Medulla oblongata (tissue), 1 donor: Measurements from ENCODE around the gene MAGI1.
"Not testable (repeated sequence)": the region's sequence is repeated elsewhere in the genome, so short reads cannot be mapped to it uniquely, and the experiment has no call there.

ENCODE experiments used
- DNase-seq: peaks from one replicate; pipeline ENCODE4 v3.0.0-alpha.2; 2015; ENCODE audit errors: extremely low spot score

The MAGI1 gene

DNA sequence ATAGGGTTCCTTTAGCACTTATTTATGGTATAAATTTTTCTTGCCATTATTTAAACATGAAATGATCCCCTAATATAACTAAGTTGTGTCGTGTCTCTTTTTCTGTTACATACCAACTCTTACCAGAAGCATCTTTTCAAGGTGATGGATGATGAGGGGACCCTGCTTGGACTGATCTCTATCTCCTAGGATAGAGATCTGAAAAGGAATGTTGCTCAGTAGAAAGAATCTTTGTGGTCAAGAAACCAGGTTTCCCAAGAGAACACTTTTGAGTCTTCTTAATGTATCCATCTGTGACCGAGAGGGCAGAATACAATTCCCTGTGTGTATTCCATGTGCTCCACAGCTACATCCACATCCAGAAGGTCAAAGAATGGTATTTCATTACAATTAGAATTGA is 409.7 kb downstream of the MAGI1 start:
- DNase-seq, result no peak

DNA sequence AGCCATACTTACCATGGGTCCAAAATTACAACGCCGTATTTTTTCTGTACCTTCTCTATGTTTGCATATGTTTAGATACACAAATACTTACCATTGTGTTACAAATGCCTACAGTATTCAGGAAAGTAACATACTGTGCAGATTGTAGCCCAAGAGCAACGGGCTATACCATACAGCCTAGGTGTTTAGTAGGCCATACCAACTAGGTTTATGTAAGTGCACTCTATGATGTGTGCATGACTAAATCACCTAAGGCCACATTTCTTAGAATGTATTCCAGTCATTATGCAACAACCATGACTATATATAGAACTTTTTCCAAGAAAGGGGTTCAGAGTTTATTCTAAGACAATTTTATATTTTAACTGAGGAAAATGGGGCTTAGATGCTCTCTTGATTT is 411.7 kb downstream of the MAGI1 start:
- DNase-seq, result no peak

DNA sequence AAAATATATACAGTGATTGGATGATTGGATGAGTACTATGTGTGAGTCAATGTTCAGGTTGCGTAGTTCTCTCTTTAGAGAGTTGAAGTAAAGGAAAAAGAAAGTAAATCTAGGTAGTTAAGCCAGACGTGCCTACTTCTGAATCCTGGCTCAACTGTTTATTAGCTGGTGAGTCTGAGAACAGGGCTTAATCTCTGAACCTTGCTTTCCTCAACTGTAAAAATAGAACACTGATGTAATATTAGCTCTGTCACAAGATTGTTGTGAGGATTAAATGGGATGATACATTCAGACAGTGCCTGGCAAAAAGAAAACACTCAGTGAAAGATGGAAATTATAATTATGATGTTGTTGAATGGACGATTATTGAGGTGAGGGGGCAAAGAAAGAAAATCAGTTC is 413.4 kb downstream of the MAGI1 start:
- DNase-seq, result no peak

DNA sequence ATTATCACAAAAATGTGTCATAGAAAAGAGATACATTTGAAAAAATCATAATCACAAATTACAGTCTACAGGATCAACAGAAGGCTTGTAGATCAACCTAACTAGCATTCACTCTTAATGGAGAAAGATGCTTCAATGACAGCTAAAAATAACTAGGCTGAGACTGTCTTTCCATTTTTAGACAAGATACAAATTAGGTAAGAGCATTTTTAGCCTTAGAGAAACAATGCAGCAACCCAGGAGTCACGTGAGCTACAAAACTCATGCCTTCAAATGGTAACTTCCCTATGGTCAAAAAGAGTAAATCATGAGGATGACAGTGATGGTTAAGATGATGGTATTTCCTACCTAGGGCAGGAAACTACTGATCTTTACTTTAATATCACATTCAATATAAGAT is 415.4 kb downstream of the MAGI1 start:
- no peak for DNase-seq

DNA sequence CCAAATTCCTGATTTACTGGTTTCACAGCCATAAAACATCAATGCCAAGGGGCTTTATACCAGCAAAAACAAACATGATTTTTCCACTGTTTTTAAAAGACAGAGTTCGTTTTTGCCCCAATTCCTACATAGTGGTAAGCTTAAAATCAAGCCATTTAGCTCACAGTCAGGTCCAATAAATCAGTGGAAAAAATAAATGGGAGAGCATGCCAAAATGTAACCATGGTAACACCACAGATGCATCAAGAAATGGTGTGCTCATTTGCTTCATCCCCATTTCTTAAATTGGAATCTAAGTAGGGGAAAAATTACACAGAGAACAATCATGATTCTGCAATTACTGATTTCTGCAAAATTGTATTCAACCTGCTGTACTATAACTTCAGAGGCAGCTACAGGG is 418.8 kb downstream of the MAGI1 start:
- no peak for DNase-seq

DNA sequence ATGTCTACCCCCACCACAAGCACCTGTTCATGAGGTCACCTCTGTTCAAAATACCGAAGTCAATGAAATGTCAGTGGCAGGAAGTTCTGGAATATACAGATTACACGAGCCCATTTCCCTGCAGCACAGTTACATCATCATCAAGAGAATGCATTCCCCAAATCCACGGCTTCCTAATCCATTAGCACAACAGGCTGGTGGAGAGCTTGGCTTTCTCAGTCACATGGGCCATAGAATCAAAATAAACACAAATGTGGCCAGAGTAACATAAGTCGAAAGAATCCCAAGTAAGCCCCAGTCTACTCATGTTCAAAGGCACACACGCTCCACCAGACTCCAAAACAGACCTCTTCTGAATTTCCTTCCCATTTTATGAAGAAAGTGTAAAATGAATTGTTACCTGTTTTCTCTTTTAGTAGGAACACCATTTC is 419.3 kb downstream of the MAGI1 start:
- no peak for DNase-seq

DNA sequence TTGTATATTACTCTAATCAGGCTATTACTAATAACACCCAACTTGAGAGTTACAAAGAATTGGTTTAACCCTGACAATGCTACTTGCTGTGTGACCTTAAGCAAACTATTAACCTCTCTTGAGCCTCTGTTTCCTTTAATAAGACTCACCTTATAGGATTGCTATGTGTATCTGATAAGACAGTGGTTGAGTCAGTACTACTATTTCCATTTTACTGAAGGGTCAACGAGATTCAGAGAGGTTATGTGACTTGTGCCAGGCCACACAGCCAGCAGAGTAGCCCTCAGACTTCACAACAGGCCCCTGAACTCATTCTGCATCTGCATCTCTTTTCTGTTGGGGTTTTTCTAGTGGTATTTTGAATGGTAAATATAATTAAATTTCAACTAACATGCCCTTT is 420.1 kb downstream of the MAGI1 start:
- no peak for DNase-seq

DNA sequence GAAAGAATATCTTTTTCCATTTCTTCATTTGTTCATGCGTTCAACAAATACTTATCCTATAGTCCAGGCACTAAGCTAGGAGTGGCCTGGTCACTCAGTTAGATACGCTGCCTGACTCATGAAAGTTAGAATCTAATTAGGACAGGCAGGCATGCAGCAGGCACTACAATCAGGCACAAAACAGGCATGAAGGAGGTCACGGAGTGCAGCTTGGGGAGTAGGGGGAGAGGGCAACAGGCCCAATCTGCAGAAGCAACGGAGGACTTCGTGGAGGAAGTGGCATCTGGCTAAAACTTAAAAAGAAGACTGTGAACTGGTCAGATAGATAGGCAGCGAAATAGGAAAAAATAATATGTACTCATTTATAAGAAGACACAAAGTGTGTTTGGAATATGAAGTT is 420.9 kb downstream of the MAGI1 start:
- DNase-seq, result no peak

DNA sequence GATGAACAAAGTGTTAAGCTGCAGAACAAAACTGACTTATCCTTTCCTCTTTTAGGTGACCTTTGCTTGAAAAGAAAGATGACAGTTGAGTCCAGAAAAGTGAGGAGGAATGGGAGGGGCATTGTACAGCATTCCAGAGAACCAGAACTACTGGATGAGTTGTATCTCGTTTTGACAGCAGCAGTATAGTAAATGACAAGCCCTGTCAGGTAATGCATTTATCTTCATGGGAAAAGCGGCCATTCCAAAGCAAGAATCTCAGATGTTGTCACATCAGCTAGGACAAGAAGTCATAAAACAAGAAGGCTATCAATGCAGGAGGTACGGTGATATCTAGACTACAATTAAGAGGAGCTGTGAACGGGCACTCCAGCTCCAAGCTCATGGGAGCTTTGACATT is 421.5 kb downstream of the MAGI1 start:
- DNase-seq, result no peak

DNA sequence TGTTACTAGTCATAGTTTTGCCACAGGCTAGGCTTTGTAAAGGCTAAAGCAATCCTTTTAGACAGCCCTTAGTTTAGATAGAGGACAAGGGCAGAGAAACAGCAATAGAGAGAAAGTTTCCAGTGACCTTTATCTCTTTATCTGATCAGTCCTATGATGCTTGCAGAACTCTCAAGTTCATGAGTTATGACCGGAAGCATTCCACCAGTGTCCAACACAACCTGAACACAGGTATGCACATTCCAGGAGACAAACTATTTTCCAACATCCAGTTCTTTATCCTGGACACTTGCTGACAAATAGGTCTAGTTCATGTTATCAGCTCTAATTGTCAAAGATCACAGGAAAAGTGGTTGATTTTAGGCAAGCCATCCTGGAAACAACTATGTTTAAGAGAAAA is 422.2 kb downstream of the MAGI1 start:
- DNase-seq, result no peak

DNA sequence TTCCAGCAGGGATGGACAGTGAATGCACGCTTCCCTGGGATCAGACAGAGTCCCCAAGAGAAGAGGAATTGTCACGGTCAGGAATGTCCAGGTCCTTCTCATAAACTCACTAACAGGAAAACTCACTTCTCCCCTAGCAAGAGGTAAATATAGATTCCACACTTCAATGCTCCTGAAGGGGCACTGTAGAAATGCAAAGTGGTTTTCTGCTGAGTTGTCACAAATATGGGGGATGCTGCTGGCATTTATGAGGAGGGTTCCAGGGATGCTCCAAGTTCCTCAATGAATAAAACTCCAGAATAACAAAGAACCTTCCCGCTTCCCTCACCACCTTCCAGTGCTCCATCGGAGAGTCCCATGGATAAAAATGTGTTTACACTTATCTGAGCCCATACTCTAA is 423.4 kb downstream of the MAGI1 start:
- DNase-seq, result no peak

DNA sequence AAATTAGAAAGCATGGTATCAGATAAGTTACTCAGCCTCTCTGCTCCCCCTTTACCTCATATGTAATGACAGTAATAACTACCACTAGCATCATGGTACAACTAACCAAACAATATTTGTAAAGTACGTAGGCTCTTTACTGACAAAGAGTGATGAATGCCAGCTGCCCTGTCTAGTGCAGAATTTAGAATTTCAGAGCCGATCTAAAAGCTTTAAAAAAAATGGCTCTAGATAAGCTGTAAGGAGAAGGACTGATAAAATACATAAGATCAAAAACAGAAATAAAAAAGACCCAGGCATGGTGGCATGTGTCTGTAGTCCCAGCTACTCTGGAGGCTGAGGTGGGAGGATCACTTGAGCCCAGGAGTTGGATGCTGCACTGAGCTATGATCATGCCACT is 424.1 kb downstream of the MAGI1 start:
- DNase-seq, result no peak

DNA sequence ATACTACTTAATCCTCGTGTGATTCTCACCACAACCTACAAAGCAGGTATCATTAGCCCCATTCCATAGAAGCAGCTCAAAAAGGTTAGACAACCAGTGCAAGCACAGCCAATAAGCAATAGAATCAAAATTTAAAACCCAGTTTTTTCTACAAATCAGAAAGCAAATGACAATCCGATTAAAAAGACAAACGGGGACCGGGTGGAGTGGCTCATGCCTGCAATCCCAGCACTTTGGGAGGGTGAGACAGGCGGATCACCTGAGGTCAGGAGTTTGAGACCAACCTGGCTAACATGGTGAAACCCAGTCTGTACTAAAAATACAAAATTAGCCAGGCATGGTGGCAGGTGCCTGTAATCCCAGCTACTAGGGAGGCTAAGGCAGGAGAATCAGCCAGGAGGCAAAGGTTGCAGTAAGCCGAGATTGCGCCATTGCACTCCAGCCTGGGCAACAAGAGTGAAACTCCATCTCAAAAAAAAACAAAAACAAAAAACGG is 430.7 kb downstream of the MAGI1 start:
- DNase-seq, result not testable (repeated sequence)

DNA sequence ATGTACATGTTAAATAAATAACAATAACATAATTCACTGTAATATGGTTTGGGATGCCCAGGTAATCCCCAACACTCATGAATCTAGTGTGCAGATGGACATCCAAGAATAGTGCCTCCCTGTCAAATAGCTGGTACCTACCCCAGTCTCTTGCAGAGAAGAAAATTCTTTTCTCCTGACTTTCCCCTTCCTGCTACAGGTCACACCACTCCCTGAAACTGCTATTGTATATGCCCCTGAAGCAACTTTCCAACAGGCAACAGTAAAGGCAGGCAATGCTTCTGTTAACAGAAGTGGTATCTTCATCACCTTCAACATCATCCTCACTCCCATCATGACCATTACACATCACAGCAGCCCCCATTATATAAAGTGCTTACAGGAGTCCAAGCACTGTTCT is 431.6 kb downstream of the MAGI1 start:
- DNase-seq, result no peak

DNA sequence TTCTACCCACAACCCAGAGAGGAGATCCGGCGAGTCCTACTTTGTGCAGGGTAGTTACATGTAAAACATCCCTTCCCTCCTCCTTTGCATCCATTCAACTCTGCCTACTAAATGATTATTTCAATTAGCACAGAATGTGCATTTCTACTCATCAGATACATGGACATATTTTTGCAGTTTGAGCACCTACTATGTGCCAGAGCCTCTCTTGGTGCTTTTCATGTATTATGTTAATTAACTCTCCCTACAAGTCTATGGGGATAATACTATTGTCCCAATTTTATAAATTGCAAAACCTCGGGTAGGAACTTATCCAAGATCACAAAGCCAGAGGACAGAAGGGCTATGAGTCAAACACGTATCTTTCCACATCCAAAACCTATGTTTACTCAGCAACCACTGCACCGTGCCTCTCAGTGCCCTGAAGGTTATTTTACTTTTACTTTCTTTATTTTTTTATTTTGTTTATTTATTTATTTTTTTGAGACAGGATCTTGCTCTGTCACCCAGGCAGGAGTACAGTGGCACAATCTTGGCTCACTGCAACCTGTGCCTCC is 432.8 kb downstream of the MAGI1 start:
- no peak for DNase-seq

DNA sequence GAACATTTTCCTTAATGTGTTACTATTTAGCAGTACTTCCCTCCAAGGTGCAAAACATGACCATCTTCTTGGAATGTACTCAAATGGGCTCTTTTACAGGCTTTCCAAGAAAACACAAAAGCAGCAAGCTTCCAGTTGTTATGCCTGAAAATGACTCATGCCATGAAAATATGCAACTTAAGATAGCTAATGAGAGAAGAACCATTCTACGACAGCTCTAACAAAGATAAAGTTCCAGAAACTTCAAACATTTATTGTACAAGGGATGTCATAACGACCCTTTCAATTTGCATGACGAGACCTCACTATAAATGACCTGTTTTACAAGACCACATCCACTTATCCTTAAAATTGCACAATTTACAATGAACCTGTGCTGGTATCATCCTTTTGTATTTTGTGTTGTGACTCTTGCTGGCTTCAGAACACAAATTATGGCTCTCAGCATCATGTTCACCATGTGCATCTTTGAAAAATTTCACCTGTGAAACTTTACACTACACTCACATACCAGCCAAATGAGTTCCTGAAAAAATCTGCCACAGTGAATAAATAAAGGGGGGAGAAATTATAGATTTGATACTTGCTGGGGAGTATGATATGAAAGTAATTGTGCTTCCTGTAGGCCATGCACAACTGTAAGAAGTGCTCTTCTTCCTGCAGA is 433.7 kb downstream of the MAGI1 start:
- no peak for DNase-seq

DNA sequence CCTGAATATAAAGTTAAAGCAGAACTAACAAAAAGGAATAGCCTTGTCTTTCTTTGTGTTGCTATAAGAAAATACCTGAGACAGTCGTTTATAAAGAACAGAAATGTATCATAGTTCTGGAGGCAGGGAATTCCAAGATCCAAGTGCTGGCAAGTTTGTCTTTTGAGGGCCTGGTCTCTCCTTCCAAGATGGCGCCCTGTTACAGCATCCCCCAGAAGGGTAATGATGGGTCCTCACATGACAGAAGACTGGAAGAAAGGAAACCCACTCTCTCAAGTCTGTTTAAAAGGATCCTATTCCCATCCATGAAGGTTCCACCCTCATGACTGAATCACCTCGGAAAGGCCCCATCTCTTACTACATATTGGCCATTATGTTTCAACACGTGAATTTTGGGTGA is 435.1 kb downstream of the MAGI1 start:
- DNase-seq, result no peak

DNA sequence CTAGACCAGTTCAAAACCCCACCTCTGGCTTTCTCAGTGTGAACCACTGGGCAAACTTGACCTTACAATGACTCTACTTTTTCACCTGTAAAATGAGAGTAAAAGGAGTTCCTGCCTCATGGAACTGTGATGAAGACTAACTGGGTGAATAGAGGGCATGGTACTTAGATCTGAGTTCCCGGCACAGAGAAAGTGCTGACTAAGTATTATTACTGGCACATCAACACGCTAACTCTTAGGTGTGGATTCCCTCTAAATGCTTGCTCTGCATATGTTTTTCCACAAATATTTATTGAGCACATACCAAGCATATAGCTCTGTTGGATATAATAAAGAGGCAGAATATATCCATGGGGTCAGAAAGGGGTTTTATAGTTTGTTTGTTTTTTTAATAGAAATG is 437.8 kb downstream of the MAGI1 start:
- DNase-seq, result no peak

DNA sequence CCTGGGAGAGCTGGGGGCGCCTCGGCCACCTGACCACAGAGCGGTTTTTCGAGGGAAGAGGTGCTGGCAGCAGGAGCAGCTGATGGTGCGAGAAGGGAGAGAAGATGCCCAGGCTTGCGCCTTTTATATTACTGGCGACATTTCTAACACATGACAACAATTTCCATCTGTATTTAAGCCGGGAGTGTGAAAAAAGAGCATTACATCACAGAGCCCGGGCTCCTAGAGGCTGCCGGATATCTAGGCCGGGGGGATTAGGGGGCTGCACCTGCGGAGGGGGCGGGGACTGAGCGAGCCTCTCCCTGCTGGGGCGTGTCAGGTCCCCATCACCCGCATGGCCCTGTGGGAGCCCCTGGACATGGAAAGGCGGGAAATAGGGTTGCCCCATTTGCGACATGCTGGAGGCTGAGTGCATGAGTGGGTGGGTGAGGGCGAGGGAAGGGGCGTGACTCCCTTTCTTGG is 440.7 kb downstream of the MAGI1 start:
- DNase-seq, result peak; percentile 42

DNA sequence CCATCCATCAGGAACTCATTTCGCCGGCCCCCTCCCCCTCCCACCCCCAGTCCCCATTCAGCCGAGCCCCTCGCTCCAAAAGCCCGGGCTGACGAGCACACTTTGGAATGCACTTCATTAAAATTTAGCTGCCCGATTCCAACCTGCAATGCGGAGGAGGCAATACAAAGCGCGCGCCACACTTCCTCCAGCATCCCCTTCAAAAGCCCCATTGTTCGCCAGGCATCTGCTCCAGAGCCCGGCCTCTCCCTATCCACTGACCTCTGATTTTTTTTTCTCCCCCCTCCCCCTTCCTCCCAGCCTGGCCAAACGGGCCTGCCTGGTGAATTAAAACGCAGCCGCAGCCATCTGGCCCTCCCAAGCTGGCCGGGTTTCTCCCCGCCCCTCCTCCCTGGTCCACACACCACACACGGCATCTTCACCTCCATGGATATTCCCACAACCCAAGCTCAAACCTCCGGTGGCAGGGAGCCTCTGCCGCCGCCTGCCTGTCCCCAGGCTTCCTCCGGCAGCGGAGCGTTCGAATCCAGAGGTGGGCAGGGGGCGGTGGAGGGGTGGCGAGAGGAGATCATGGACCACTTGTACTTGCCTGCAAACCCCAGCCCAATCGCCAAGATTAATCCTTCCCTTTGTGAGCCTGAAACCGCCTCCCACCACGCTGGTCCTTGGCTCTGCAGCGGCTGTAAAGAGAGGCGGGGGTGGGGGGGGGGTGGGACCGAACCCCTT is 441.3 kb downstream of the MAGI1 start:
- DNase-seq, result peak; percentile 85

DNA sequence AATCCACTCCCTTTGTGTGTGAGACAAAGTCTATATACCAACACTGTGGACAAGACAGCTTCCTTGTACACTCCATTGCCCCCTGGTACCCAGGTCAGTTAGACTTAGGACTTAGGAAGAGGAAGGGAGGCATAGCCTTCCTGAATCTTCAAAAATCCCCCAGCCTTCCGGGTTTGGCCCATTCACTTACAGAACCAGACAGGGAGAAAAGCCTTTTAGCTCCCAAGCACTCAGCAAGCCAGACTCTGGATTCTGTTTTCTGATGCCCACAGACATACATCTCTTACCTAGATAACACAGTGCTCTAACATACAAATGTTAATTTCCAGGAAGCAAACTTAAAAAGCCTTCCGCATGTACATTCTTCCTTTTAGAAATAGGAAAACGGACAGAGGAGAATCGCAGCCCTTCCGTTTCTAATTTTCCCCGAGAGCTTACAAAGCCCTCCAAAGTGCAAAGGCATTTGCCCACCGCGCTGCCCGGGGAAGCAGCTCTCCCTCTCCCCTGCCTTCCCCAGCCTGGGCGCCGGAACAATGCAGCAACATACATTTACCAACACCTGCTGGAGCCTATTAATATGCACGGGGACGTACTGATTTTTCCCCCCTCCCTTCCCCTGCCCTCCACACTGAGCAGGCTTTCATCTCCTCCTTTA is 442.0 kb downstream of the MAGI1 start:
- DNase-seq, result peak; percentile 58

DNA sequence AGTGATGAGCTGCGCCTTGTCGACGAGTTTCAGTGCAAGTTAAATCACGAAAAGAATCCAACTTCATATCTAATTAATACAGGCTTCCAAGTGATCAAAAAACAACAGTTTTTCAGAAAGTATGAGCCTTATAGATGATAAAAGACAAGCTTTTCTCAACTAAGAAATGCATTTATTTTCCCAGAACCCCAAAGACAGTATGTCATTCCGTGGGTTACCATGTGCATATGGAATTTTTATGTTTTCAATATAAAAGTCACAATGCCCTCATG is 442.8 kb downstream of the MAGI1 start:
- no peak for DNase-seq
